GM10266 (cell line): ENCODE results near the gene SRGAP3.

Experiments used
- DNase-seq: peaks from one replicate; pipeline ENCODE4 v3.0.0; 2012; ENCODE audit errors: extremely low spot score
- TF ChIP-seq, protein P1 (sequence below): IDR thresholded peaks from 2 replicates; pipeline ENCODE4 v1.5.1; 2012; ENCODE audit warnings: mild to moderate bottlenecking, low read depth; ENCODE audit not compliant: control insufficient read depth, insufficient read depth; ENCODE audit errors: missing control alignments

SRGAP3 gene

GRCh38 chr3:9233814-9234600 is 15.4 kb downstream of the SRGAP3 start:
- TF ChIP-seq, protein P1, sequence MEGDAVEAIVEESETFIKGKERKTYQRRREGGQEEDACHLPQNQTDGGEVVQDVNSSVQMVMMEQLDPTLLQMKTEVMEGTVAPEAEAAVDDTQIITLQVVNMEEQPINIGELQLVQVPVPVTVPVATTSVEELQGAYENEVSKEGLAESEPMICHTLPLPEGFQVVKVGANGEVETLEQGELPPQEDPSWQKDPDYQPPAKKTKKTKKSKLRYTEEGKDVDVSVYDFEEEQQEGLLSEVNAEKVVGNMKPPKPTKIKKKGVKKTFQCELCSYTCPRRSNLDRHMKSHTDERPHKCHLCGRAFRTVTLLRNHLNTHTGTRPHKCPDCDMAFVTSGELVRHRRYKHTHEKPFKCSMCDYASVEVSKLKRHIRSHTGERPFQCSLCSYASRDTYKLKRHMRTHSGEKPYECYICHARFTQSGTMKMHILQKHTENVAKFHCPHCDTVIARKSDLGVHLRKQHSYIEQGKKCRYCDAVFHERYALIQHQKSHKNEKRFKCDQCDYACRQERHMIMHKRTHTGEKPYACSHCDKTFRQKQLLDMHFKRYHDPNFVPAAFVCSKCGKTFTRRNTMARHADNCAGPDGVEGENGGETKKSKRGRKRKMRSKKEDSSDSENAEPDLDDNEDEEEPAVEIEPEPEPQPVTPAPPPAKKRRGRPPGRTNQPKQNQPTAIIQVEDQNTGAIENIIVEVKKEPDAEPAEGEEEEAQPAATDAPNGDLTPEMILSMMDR: no peak
- DNase-seq: no peak

- TF ChIP-seq, protein P1: no peak
Observed at GRCh38 chr3:9233101-9233500, 16.3 kb downstream of the SRGAP3 start.

DNA sequence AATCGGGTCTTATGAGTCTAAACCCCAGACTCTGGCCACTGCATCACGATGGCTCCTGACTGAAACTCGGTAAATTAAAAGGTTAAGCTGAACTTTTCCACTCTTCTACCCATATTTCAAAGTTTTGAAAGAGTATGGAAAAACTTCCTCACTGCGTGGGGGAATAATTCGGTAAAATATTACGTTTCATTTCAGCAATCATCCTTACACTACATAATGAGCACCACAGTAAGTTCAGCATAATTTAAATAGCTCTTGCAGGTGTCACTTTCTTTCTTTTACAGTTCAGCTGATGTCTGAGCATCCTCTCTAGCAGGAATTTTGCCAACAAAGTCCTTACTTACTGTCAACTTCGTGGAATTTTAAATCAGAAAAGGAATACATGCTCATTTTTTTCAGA is 17.5 kb downstream of the SRGAP3 start:
- TF ChIP-seq, protein P1: no peak
- DNase-seq: no peak

More at GRCh38 chr3:9233101-9233500, 16.3 kb downstream of the SRGAP3 start:
- DNase-seq: no peak

DNA sequence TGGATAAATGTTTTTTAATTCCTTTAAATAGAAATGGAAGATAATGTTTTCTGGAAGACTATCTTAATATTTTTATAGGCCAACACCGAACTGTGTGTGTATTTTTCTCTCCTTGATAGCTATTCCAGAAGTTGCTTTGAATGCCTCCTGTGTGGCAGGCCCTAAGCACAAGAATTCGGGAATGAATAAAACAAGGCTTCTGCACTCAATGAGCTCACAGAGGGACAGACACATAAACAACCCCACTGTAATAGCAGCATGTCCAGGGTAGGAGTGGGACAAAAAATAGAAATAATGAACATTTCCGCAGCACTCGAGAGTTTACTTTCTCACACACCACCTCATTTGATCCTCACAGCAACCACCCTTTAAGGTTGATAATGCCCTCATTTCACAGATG is 18.0 kb downstream of the SRGAP3 start:
- DNase-seq: no peak
- TF ChIP-seq, protein P1: no peak

DNA sequence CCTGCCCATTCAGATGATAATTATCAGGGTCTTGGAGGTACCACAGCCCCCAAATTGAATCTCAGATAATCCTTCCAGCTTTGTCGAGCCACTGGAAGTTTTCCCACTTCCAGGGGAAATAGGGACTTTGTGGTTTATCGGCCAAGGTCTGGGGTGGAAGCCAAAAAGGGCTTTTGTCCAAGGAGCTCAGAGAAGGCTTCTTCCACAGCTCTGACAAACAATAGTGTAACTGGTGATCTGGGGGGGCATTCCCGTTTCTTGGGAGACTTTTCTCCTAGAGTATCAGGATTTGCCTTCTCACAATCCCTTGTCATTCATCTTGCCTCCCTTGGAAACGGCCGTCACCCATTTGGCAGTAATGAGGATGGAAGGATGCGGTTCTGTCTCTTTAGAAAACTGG is 18.4 kb downstream of the SRGAP3 start:
- TF ChIP-seq, protein P1: no peak
- no peak for DNase-seq

- DNase-seq: no peak
- TF ChIP-seq, protein P1: no peak
Observed at GRCh38 chr3:9230596-9230995, 18.9 kb downstream of the SRGAP3 start.

- no peak for DNase-seq
- TF ChIP-seq, protein P1: no peak
Observed at GRCh38 chr3:9229879-9230278, 19.6 kb downstream of the SRGAP3 start.
